Neuronal stem cell (in vitro differentiated cells): ENCODE results near the gene GMEB1.

ENCODE experiments used
- DNase-seq: peaks from one replicate; pipeline ENCODE4 v3.0.0-alpha.2; 2013; ENCODE audit warnings: low spot score
- H2AFZ ChIP-seq: one replicate; pipeline ENCODE4 v1.6.1; 2013; ENCODE audit warnings: mild to moderate bottlenecking, low read length, inconsistent platforms
- H2AK5ac ChIP-seq: 2 replicates; pipeline ENCODE4 v1.6.1; 2013; ENCODE audit warnings: low read depth, mild to moderate bottlenecking, inconsistent platforms, low read length, moderate library complexity, mixed read lengths
- H2BK120ac ChIP-seq: 2 replicates; pipeline ENCODE4 v1.6.1; 2013; ENCODE audit warnings: low read depth, mild to moderate bottlenecking, inconsistent platforms, low read length, moderate library complexity, mixed read lengths
- H2BK12ac ChIP-seq: one replicate; pipeline ENCODE4 v1.6.1; 2013; ENCODE audit warnings: low read length, inconsistent platforms
- H2BK15ac ChIP-seq: 2 replicates; pipeline ENCODE4 v1.6.1; 2013; ENCODE audit warnings: mild to moderate bottlenecking, low read length, inconsistent platforms, mixed read lengths
- H2BK5ac ChIP-seq: one replicate; pipeline ENCODE4 v1.6.1; 2013; ENCODE audit warnings: inconsistent platforms, mild to moderate bottlenecking, low read length, moderate library complexity
- H3K14ac ChIP-seq: one replicate; pipeline ENCODE4 v1.6.1; 2013; ENCODE audit warnings: low read length, inconsistent platforms
- H3K18ac ChIP-seq: 2 replicates; pipeline ENCODE4 v1.6.1; 2013; ENCODE audit warnings: low read length, inconsistent platforms
- H3K23ac ChIP-seq: 2 replicates; pipeline ENCODE4 v1.6.1; 2013; ENCODE audit warnings: low read depth, mild to moderate bottlenecking, mixed read lengths, low read length, inconsistent platforms; ENCODE audit not compliant: poor library complexity
- H3K27ac ChIP-seq: replicated peaks from 3 replicates; pipeline ENCODE4 v1.5.1; 2013; ENCODE audit warnings: low read length, inconsistent platforms
- H3K27me3 ChIP-seq, 3 experiments: 2 replicates each; pipeline ENCODE4 v1.6.1; 2013; ENCODE audit warnings: low read length in 3 of 3, mild to moderate bottlenecking in 2 of 3, inconsistent platforms in 1 of 3, low read depth in 1 of 3, mixed read lengths in 1 of 3, moderate library complexity in 1 of 3; ENCODE audit not compliant: control insufficient read depth in 3 of 3, insufficient read depth in 3 of 3
- H3K36me3 ChIP-seq, 2 donors: replicated peaks in 1 of 2; 2 replicates each; pipeline ENCODE4 v1.6.1; 2013; ENCODE audit warnings: low read length in 2 of 2; ENCODE audit not compliant: control insufficient read depth in 2 of 2, insufficient read depth in 2 of 2
- H3K4ac ChIP-seq: 2 replicates; pipeline ENCODE4 v1.6.1; 2013; ENCODE audit warnings: inconsistent platforms, mild to moderate bottlenecking, low read length, moderate library complexity
- H3K4me1 ChIP-seq, 2 donors: 1 replicate in 1 of 2; 2 replicates in 1 of 2; pipeline ENCODE4 v1.6.1; 2013; ENCODE audit warnings: low read length in 2 of 2, low read depth in 1 of 2; ENCODE audit not compliant: control insufficient read depth in 2 of 2, insufficient read depth in 1 of 2
- H3K4me2 ChIP-seq: one replicate; pipeline ENCODE4 v1.6.1; 2013; ENCODE audit warnings: mild to moderate bottlenecking, low read length, inconsistent platforms; ENCODE audit not compliant: insufficient read depth, poor library complexity, severe bottlenecking
- H3K4me3 ChIP-seq, 2 donors: 2 replicates each; pipeline ENCODE4 v1.5.1; 2013; ENCODE audit warnings: low read length in 2 of 2, mild to moderate bottlenecking in 2 of 2, inconsistent platforms in 1 of 2, moderate library complexity in 1 of 2
- H3K79me1 ChIP-seq: one replicate; pipeline ENCODE4 v1.6.1; 2013; ENCODE audit warnings: low read depth, mild to moderate bottlenecking, inconsistent platforms, low read length, moderate library complexity
- H3K9ac ChIP-seq: one replicate; pipeline ENCODE4 v1.6.1; 2013; ENCODE audit warnings: mild to moderate bottlenecking, low read depth, low read length, inconsistent platforms; ENCODE audit not compliant: poor library complexity
- H3K9me3 ChIP-seq, 2 donors: replicated peaks in 1 of 2; 2 replicates each; pipeline versions ENCODE3 to v1.6.1; 2013; ENCODE audit warnings: low read length in 2 of 2, mild to moderate bottlenecking in 2 of 2, inconsistent platforms in 1 of 2, low read depth in 1 of 2, mixed read lengths in 1 of 2, moderate library complexity in 1 of 2; ENCODE audit not compliant: control insufficient read depth in 2 of 2, insufficient read depth in 1 of 2
- H4K8ac ChIP-seq: one replicate; pipeline ENCODE4 v1.6.1; 2013; ENCODE audit warnings: low read depth, mild to moderate bottlenecking, inconsistent platforms, low read length, moderate library complexity
- H4K91ac ChIP-seq: one replicate; pipeline ENCODE4 v1.6.1; 2013; ENCODE audit warnings: low read length, low read depth, mild to moderate bottlenecking, inconsistent platforms; ENCODE audit not compliant: poor library complexity
- WGBS, 2 donors: extraction: QIAGEN DNeasy Blood & Tissue Kit; methylation state at CpG; one replicate each; pipeline ENCODE4 v1.1.7; 2013; ENCODE audit warnings: missing lambda C conversion rate in 2 of 2, mixed read lengths in 1 of 2; ENCODE audit not compliant: insufficient read length in 2 of 2, insufficient replicate concordance in 1 of 2; ENCODE audit errors: extremely low coverage in 2 of 2; 5-methylcytosine and 5-hydroxymethylcytosine counted together

GMEB1 gene

GRCh38 chr1:28675924-28676257, 7.3 kb downstream of the GMEB1 start:
- no peak overlapping the region for H3K14ac ChIP-seq
- no peak overlapping the region for H3K23ac ChIP-seq
- no peak overlapping the region for H2BK12ac ChIP-seq
- H3K27me3 ChIP-seq: no peaks in the 10 kb centered on the region
- no peaks in the 10 kb centered on the region for H3K9me3 ChIP-seq
- no peak overlapping the region for H3K4ac ChIP-seq
- no peak overlapping the region for H3K27ac ChIP-seq
- H2BK120ac ChIP-seq: no peak overlapping the region
- H3K36me3 ChIP-seq: peaks cover 0 to 1% of the 10 kb centered on the region in 2 donors
- no peaks in the 10 kb centered on the region for H3K79me1 ChIP-seq
- H3K4me3 ChIP-seq: no peak overlapping the region
- no peak overlapping the region for H3K18ac ChIP-seq
- H3K4me1 ChIP-seq: no peaks in the 10 kb centered on the region
- H2BK5ac ChIP-seq: no peak overlapping the region
- H3K4me2 ChIP-seq: no peak overlapping the region
- no peak overlapping the region for H2AK5ac ChIP-seq
- no peak overlapping the region for H2BK15ac ChIP-seq
- H4K91ac ChIP-seq: no peak overlapping the region
- H3K9ac ChIP-seq: no peak overlapping the region
- DNase-seq: no peak
- H2AFZ ChIP-seq: no peak overlapping the region
- no peak overlapping the region for H4K8ac ChIP-seq

- H4K91ac ChIP-seq: no peak overlapping the region
- no peaks in the 10 kb centered on the region for H3K9me3 ChIP-seq
- no peak overlapping the region for H4K8ac ChIP-seq
- no peak overlapping the region for H2AK5ac ChIP-seq
- no peak overlapping the region for H3K4me2 ChIP-seq
- no peak overlapping the region for H2AFZ ChIP-seq
- H3K4me3 ChIP-seq: no peak overlapping the region
- H2BK5ac ChIP-seq: no peak overlapping the region
- H2BK12ac ChIP-seq: no peak overlapping the region
- no peak overlapping the region for H3K18ac ChIP-seq
- no peaks in the 10 kb centered on the region for H3K4me1 ChIP-seq
- DNase-seq: no peak
- H3K23ac ChIP-seq: no peak overlapping the region
- no peaks in the 10 kb centered on the region for H3K79me1 ChIP-seq
- no peaks in the 10 kb centered on the region for H3K27me3 ChIP-seq
- no CpG with 5 or more reads among the region's 4 CpGs for WGBS, 2 donors
- H2BK15ac ChIP-seq: no peak overlapping the region
- H3K27ac ChIP-seq: no peak overlapping the region
- H3K14ac ChIP-seq: no peak overlapping the region
- H3K9ac ChIP-seq: no peak overlapping the region
- H3K36me3 ChIP-seq: peaks cover 0 to 35% of the 10 kb centered on the region in 2 donors
- no peak overlapping the region for H2BK120ac ChIP-seq
- no peak overlapping the region for H3K4ac ChIP-seq
These were observed 11.6 kb downstream of the GMEB1 start for GRCh38 chr1:28680151-28680550.

DNA sequence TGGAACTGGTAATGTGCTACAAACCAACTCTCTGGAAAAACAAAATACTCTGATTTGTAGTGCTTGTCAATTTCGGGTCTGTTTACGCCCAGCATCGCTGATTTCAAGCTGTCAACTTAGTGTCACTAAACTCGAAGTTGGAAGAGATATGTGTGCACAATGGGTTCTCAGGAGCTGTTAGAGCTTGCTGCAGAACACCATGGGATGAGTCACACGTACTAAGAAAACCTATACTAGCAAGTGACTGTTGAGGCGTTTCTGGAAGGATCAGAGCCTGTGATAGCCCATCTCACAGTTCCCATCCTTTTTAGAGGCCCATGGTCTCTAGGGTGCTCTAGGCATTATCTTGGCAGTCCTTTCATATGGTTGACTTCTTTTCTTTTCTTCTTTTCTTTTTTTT, 14.3 kb downstream of the GMEB1 start:
- Histone ChIP-seq H3K36me3 (peaks cover 0 to 49% of the 10 kb centered on the region in 2 donors), H3K18ac (no peak overlapping the region), H3K4me2 (no peak overlapping the region), H4K91ac (no peak overlapping the region), H2AFZ (no peak overlapping the region), H3K27me3 (no peaks in the 10 kb centered on the region), H3K9me3 (no peaks in the 10 kb centered on the region), H3K27ac (no peak overlapping the region), H2BK120ac (no peak overlapping the region), H4K8ac (no peak overlapping the region), H3K23ac (no peak overlapping the region), H3K4ac (no peak overlapping the region), H2AK5ac (no peak overlapping the region), H3K4me3 (no peak overlapping the region), H3K9ac (no peak overlapping the region), H2BK5ac (no peak overlapping the region), H2BK12ac (no peak overlapping the region), H2BK15ac (no peak overlapping the region), H3K4me1 (no peaks in the 10 kb centered on the region), H3K14ac (no peak overlapping the region), H3K79me1 (no peaks in the 10 kb centered on the region)
- no CpG with 5 or more reads among the region's 6 CpGs for WGBS, 2 donors
- DNase-seq: no peak

DNA sequence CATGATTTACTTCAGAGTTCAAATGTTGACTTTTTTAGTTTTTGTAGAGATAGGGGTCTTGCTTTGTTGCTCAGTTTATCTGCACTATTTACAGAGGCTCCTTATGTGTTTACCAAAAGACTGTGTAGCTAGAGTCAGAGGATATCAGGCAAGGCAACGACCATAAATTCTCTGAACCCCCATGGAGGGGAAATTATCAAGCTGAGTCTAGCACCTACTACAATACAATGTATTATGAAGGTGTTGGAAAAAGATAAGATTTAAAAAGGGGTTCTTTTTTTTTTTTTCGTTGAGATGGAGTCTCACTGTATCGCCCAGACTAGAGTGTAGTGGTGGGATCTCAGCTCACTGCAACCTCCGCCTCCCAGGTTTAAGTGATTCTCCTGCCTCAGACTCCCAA, 16.4 kb downstream of the GMEB1 start:
- no CpG with 5 or more reads among the region's 4 CpGs for WGBS, 2 donors
- Histone ChIP-seq H2AK5ac (no peak overlapping the region), H4K8ac (no peak overlapping the region), H3K23ac (no peak overlapping the region), H2BK15ac (no peak overlapping the region), H3K14ac (no peak overlapping the region), H3K79me1 (no peaks in the 10 kb centered on the region), H3K4ac (no peak overlapping the region), H2BK120ac (no peak overlapping the region), H4K91ac (no peak overlapping the region), H3K9me3 (no peaks in the 10 kb centered on the region), H3K4me2 (no peak overlapping the region), H3K9ac (no peak overlapping the region), H3K36me3 (peaks cover 0 to 55% of the 10 kb centered on the region in 2 donors), H3K27me3 (no peaks in the 10 kb centered on the region), H2BK12ac (no peak overlapping the region), H2AFZ (no peak overlapping the region), H3K4me3 (no peak overlapping the region), H3K18ac (no peak overlapping the region), H3K4me1 (no peaks in the 10 kb centered on the region), H2BK5ac (no peak overlapping the region), H3K27ac (no peak overlapping the region)
- no peak for DNase-seq
